NCI-H2196 (cell line): ENCODE results near the gene BTF3.

Experiments
- DNase-seq: peaks from one replicate; lab custom pipeline; 2025; ENCODE audit not compliant: unreplicated experiment; lab: John Stamatoyannopoulos, UW

BTF3 gene

GRCh38 chr5:73522989-73523388 lies 24.7 kb downstream of the BTF3 start:
- no peak for DNase-seq

- no peak for DNase-seq
Observed at GRCh38 chr5:73523861-73524260, 25.6 kb downstream of the BTF3 start.

- no peak for DNase-seq
Observed at GRCh38 chr5:73525606-73526203, 27.5 kb downstream of the BTF3 start.

GRCh38 chr5:73528248-73528647 lies 30.0 kb downstream of the BTF3 start:
- DNase-seq = no peak

- no peak for DNase-seq
Observed at GRCh38 chr5:73529081-73529480, 30.8 kb downstream of the BTF3 start.

- no peak for DNase-seq
Observed at GRCh38 chr5:73531356-73531755, 33.1 kb downstream of the BTF3 start.

GRCh38 chr5:73532195-73532594 lies 34.0 kb downstream of the BTF3 start:
- DNase-seq = no peak

- no peak for DNase-seq
Observed at GRCh38 chr5:73534011-73534644, 35.9 kb downstream of the BTF3 start.

GRCh38 chr5:73534971-73535370 lies 36.7 kb downstream of the BTF3 start:
- no peak for DNase-seq

GRCh38 chr5:73539730-73540129 lies 41.5 kb downstream of the BTF3 start:
- DNase-seq = no peak

- DNase-seq = peak; percentile 11
Observed at GRCh38 chr5:73540192-73540591, 42.0 kb downstream of the BTF3 start.

- DNase-seq = no peak
Observed at GRCh38 chr5:73542020-73542419, 43.8 kb downstream of the BTF3 start.

- DNase-seq = peak; percentile 88
Observed at GRCh38 chr5:73544429-73545402, 46.5 kb downstream of the BTF3 start.

- DNase-seq = no peak
Observed at GRCh38 chr5:73545403-73545779, 47.1 kb downstream of the BTF3 start.

GRCh38 chr5:73550016-73550415 lies 51.8 kb downstream of the BTF3 start:
- DNase-seq = no peak

GRCh38 chr5:73552642-73553041 lies 54.4 kb downstream of the BTF3 start:
- no peak for DNase-seq
